GDM1 (cell line): ENCODE measurements around the gene TAOK3.
"Not testable (repeated sequence)": the region's sequence is repeated elsewhere in the genome, so short reads cannot be mapped to it uniquely, and the experiment has no call there.

ENCODE experiments used
- DNase-seq: peaks from one replicate; lab custom pipeline; 2025; lab: John Stamatoyannopoulos, UW

The TAOK3 gene

GRCh38 chr12:118299791-118300460 lies 72.8 kb downstream of the TAOK3 start:
- no peak for DNase-seq

DNA sequence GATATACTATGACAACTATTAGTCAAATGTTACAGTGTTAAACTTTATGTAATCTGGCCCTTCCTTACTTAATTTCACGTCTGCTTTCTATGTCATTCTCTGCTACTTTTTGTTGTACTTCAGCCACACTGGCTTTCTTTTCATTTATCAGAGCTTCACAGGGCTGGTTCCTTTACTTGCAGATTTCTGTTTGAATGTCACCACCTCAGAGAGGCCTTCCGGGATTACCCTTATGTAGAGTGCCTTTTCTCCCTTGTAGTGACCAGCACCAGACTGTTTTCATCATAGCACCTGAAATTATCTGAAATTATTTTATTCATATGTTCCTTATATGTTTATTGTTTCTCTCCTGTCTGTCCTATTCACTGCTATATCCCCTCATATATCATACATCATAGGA lies 75.4 kb downstream of the TAOK3 start:
- DNase-seq: no peak

GRCh38 chr12:118292836-118293235 lies 79.9 kb downstream of the TAOK3 start:
- no peak for DNase-seq

DNA sequence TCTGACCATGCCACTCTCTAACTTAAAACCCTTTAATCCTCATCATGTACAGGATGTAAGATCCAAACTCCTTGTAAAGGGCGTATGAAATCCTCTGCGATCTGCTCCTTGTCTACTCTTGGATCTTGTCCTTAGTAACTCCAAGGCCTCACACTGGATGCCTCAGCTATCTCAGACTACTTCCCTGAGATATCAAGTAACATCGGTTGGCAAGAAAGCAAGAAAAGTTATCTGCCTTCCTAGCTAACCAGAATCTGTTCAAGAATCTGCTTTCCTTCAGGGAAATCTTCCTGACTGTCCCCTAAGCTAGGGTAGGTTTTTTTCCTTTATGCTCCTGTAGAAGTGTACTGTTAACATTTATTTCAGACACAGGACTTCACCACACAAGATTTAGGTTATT lies 82.6 kb downstream of the TAOK3 start:
- no peak for DNase-seq

DNA sequence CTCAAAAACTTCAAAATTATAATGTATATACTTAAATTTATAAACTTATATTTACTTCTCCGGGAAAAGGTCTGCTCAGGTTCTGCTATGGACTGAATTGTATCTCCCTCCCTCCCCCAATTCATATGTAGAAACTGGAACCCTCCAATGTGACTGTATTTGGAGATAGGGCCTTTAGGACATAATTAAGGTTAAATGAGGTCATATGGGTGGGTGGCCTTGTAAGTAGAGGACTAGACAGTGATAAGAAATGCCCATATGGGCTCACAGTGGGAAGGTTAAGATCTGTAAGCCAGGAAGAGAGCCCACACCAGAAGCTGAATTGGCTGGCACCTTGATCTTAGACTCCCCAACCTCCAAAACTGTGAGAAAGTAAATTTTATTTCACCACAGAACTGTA lies 84.5 kb downstream of the TAOK3 start:
- no peak for DNase-seq

GRCh38 chr12:118287728-118288127 lies 85.0 kb downstream of the TAOK3 start:
- no peak for DNase-seq

DNA sequence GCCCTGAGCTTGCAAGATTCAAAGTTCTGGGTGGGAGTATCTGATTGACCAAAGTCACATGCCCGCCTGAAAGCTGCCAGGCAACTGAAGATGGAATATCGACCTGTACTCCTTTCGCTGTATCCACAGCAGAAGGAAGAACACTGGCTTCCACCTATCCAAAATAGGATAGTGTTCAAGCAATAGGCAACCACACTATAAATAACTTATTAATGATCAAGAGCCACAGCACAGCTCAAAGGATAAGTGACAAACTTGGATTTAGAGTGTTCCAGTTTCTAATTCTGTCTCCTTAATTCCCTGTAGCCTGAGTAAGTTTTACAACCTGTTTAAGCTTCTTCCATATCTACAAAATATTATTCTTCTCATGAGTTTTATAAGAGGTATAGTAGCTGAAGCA lies 89.9 kb downstream of the TAOK3 start:
- no peak for DNase-seq

GRCh38 chr12:118278288-118278687 lies 94.4 kb downstream of the TAOK3 start:
- DNase-seq: not testable (repeated sequence)

- DNase-seq: no peak
Observed at GRCh38 chr12:118274066-118274465, 98.6 kb downstream of the TAOK3 start.

GRCh38 chr12:118271770-118272417 lies 100.8 kb downstream of the TAOK3 start:
- DNase-seq: no peak

GRCh38 chr12:118271183-118271582 lies 101.5 kb downstream of the TAOK3 start:
- DNase-seq: no peak

- no peak for DNase-seq
Observed at GRCh38 chr12:118269806-118270205, 102.9 kb downstream of the TAOK3 start.

GRCh38 chr12:118259079-118259478 lies 113.6 kb downstream of the TAOK3 start:
- DNase-seq: no peak

DNA sequence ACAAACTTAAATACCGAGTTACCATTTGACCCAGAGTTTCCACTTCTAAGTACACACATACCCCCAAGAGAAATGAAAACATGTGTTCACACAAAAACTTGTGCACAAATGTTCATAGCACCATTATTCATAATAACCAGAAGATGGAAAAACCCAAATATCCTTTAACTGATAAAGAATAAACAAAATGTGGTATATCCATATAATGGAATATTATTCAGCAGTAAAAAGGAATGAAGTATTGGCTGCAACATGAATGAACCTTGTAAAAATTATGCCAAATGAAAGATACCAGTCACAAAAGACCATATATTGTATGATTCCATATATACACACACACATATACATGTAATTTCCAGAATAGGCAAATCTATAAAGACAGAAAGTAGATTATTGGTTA lies 116.4 kb downstream of the TAOK3 start:
- DNase-seq: no peak

DNA sequence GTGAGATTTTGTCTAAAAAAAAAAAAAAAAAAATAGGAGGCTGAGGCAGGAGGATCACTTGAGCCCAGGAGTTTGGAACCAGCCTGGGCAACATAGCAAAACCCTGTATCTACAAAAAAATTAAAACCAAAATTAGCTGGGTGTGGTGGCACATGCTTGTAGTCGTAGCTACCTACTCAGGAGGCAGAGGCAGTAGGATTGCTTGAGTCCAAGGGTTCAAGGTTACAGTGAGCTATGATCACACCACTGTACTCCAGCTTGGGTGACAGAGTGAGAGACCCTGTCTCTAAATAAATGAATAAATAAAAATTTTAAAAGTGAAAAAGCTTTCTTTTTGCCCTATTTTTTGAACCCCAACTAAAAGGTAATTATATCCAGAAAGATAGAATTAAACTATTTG lies 123.2 kb downstream of the TAOK3 start:
- no peak for DNase-seq

GRCh38 chr12:118245886-118246285 lies 126.8 kb downstream of the TAOK3 start:
- DNase-seq: not testable (repeated sequence)

DNA sequence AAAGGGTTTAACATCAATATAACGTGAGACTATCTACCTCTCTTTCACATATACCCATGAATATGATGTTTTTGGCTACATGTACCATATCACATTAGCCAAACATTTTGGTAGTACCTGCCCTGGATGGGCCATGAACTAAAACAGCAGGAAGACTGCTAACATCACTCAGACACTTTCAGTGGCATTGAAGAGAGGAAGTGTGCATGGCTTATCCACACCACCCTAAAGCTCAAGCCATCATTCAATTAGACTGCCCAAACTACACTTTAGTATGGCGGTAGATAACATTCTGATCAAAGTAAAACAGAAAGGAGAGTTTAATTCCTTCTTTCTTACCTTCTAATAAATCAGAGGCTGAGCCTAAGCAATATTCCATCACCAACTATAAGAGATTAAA lies 133.8 kb downstream of the TAOK3 start:
- DNase-seq: no peak

DNA sequence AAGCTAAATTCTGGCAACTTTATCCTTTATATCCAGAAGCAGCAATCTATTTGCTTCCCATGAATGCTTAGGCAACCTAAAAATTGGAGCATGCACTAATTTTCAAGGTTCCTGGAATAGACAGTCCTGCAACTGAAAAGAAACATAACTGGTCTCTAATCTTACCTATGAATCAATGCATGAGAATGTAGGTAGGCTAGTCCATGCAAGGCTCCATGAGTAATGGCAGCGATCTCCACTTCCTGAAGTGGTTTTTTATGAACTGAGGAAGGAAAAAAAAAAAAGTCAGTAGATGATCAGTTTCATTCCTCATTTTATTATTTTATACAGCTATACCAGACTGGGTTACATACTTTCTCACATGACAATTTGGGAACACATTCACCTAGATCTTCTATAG lies 134.8 kb downstream of the TAOK3 start:
- no peak for DNase-seq

DNA sequence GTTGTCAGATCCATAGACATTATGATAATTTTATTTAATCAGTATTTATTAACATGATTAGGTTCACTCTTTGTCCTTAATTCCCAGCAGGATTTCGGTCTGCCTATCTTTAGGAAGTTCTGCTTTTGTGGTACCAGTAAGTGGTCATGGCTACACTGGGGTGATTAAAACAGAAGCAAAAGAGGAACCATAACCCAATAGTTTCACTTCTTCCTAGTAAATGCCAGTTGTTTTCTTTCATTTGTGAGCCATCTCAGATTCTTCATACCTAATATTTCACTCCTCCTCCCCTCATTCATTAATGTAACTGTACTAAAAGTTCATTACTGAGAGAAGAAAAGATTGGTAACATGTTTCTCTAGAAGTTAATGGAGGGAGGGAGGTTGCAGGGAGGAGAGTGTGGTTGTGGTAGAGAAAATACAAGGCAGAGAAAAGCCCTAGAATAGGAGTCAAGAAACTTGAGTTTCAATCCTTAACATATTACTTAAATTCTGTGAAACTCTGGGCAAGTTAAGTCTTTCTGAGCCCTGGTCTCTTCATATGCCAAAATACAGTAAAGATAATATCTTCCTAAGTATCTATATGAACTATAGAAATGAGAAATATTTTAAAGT lies 135.5 kb downstream of the TAOK3 start:
- peak; percentile 22 for DNase-seq

- no peak for DNase-seq
Observed at GRCh38 chr12:118220702-118221101, 152.0 kb downstream of the TAOK3 start.

- DNase-seq: no peak
Observed at GRCh38 chr12:118219772-118220171, 152.9 kb downstream of the TAOK3 start.

DNA sequence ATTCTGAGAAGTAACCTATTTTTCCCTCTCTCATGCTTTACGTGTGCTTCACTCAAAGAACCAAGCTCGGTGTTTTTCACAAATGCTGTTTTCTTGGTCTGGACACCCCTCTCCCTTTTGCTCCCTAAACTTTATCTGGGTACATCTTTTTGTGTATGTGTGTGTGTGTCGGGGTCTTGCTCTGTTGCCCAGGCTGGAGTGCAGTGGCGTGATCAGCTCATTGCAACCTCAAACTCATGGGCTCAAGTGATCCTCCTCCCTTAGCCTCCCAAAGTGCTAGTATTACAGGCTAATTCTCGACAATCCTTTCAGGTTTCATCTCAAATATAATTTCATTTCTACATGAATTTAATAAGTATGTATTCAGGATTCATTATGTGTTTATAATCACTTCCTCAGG lies 153.6 kb downstream of the TAOK3 start:
- no peak for DNase-seq

DNA sequence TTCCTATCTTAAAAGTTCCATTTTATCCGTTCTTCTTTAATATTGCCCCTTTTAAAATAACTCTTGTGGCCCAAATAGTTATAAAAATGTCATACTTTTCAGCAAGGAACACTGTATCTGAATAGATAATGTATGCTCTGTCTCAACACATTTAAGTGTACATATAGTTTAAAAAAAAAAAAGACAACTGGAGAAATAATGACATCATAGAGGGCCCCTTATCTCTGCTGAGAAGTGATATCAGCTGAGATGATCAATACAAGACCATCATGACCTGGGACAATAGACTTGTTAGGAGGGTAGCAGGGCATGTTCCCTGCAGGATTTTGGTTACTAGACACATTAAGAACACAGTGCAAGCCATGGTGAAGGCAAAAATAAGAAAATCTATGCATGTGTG lies 159.3 kb downstream of the TAOK3 start:
- DNase-seq: no peak

GRCh38 chr12:118212606-118213005 lies 160.1 kb downstream of the TAOK3 start:
- DNase-seq: no peak
